AG04449 (cell line): ENCODE data around the gene PTMA.
A peak's percentile ranks its signal among the peaks of the same experiment; 100 is the strongest.

Source experiments
- CTCF ChIA-PET: fragments of 350-600 bp; formaldehyde crosslinking; extraction: SDS; loops from one replicate; lab custom pipeline; 2021; ENCODE audit warnings: antibody characterized with exemption; lab: Yijun Ruan, JAX
- POLR2A ChIA-PET: fragments of 400-600, 350-600 bp; formaldehyde crosslinking; extraction: SDS; loops from one replicate; lab custom pipeline; 2020; ENCODE audit warnings: antibody characterized with exemption, inconsistent platforms; lab: Yijun Ruan, JAX
- DNase-seq: peaks from one replicate; pipeline ENCODE4 v3.0.0-alpha.2; 2010; ENCODE audit warnings: low read depth, low spot score
- H3K4me3 ChIP-seq: 2 replicates; pipeline ENCODE4 v1.5.1; 2011; ENCODE audit warnings: low read depth, mild to moderate bottlenecking, control low read depth, low read length
- TF ChIP-seq, protein P1 (sequence below): IDR thresholded peaks from one replicate; pipeline ENCODE4 v1.5.1; 2011; ENCODE audit warnings: mild to moderate bottlenecking, moderate library complexity, low read length, control low read depth, inconsistent platforms; ENCODE audit not compliant: insufficient read depth; ENCODE audit errors: missing control alignments

Gene PTMA

DNA sequence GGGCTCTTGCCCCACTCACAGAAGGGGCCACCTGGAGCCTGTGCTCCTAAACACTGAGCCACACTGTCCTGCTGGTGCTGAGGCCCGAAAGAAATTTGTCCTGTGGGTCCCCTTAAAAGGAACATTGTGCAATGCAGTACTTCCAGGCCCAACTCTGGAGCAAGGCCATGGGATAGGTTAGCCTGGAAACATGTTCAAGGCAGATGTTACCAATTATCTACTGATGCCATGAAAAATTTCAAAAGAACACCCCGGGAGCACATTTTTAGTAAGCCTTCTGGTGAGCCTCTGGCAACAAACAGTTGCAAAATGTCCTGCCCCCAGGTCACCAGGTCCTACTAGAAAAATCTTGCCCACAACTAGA, 12.3 kb upstream of the PTMA start:
- TF ChIP-seq, protein P1, sequence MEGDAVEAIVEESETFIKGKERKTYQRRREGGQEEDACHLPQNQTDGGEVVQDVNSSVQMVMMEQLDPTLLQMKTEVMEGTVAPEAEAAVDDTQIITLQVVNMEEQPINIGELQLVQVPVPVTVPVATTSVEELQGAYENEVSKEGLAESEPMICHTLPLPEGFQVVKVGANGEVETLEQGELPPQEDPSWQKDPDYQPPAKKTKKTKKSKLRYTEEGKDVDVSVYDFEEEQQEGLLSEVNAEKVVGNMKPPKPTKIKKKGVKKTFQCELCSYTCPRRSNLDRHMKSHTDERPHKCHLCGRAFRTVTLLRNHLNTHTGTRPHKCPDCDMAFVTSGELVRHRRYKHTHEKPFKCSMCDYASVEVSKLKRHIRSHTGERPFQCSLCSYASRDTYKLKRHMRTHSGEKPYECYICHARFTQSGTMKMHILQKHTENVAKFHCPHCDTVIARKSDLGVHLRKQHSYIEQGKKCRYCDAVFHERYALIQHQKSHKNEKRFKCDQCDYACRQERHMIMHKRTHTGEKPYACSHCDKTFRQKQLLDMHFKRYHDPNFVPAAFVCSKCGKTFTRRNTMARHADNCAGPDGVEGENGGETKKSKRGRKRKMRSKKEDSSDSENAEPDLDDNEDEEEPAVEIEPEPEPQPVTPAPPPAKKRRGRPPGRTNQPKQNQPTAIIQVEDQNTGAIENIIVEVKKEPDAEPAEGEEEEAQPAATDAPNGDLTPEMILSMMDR, result no peak
- H3K4me3 ChIP-seq, result no peak overlapping the region
- POLR2A ChIA-PET, result no interaction called here
- CTCF ChIA-PET, result interaction anchor here (1.1 to 29.6 kb wide), 5 partner anchors 9 to 21 kb away, joined by 3 to 743 read pairs (median 119); no protein-coding TSS in a partner anchor
- DNase-seq, result no peak

DNA sequence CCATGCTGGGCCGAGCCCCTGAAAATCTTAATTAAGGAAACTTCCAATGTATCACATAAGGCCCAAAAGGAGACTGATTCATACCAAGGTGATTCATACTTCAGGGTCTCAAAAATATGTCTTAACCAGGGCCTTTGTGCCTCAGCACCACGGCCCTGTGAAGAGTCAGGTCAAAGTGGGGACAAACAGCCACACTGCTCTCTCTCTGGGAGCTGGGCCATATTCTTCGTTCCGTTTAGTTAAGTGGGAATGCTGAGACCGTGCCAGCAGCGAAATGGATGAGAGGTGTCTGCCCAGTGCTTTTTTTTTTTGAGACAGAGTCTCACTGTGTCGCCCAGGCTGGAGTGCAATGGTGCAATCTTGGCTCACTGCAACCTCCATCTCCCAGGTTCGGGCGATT, 9.3 kb upstream of the PTMA start:
- ChIA-PET CTCF (interaction anchor here (1.0 to 29.6 kb wide), 3 partner anchors 12 to 24 kb away, joined by 4 to 423 read pairs (median 16); no protein-coding TSS in a partner anchor), POLR2A (interaction anchor here (1.1 kb wide), 1 partner anchor 10 kb away, joined by 7 read pairs; the partner anchor contains the start of gene PTMA)
- no peak overlapping the region for H3K4me3 ChIP-seq
- DNase-seq, result no peak
- TF ChIP-seq, protein P1, result no peak

DNA sequence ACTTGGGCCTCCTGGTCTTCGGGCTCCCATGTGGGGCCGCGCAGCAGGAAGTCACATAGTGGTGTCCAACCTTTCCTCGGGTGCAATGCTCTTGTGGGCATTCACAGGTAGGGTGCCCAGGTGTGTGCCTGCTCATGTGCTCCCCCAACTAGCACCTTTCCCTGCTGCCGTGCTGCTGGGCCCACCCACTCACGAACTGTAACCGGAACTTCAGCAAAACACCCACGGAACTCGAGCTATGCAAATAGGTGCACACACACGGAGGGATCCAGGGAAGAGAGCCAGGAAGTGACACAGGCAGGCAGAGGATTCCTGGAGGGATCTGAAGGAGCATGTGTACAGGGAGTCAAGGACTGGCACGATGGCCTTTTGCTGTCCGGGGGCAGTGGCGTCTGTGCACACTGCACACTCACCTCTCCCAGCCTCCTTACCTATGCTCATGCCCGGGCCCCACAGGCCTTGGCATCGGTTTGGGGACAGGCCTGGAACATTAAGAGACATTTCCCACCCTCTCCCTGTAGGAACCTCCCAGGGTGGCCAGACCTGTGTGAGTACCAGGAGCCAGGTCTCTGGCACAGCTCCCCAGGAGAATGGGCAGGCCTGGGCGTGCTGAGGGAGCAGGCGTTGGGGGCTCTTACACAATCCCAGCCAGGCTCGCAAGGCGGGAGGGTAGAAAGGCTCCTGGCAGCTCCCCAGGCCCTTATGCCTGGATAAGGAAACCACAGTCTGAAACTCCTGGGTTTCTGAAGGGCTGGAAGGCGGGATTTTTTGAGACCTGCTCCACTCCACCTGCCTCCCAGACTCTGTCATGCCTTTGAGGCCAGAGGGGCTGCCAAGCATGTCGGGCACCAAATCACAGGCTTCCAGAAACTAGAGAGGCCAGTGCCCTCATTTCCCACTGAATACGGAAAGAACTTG, 6.6 kb upstream of the PTMA start:
- ChIA-PET CTCF (interaction anchor here (1.0 to 29.6 kb wide), 5 partner anchors 9 to 95 kb away, joined by 4 to 423 read pairs (median 34); no protein-coding TSS in a partner anchor), POLR2A (no interaction called here)
- TF ChIP-seq, protein P1, result no peak
- no peak overlapping the region for H3K4me3 ChIP-seq
- no peak for DNase-seq

DNA sequence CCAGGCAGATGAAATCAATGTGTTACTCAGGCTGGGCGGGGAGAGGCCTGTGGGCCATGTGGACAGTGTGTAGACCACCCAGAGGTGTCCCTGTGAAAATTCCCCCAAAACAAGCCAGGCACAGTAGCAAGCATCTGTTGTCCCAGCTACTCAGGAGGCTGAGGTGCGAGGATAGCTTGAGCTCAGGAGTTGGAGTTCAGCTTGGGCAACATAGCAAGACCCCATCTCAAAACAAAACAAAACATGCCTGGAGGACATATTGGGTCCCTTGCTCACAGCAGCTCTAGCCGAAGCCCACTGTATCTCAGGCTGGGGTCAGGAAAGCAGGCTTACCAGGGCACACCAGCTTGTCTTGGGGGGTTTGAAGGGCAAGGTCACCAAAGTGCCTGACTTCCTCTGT, 4.3 kb upstream of the PTMA start:
- H3K4me3 ChIP-seq, result no peak overlapping the region
- ChIA-PET POLR2A (no interaction called here), CTCF (interaction anchor here (1.2 to 29.6 kb wide), 5 partner anchors 11 to 91 kb away, joined by 4 to 423 read pairs (median 34); no protein-coding TSS in a partner anchor)
- TF ChIP-seq, protein P1, result no peak
- DNase-seq, result no peak

GRCh38 chr2:231706731-231707624, 1.3 kb upstream of the PTMA start:
- ChIA-PET POLR2A (interaction anchor here (0.6 to 1.2 kb wide), 10 partner anchors 8 to 95 kb away, joined by 3 to 6 read pairs (median 4); no protein-coding TSS in a partner anchor), CTCF (interaction anchor here (0.6 to 29.6 kb wide), 29 partner anchors 8 to 107 kb away, joined by 3 to 423 read pairs (median 5); partner anchors contain the start of gene COPS7B)
- peak overlapping the region; percentile 75 for H3K4me3 ChIP-seq
- TF ChIP-seq, protein P1, result peak; percentile 93
- DNase-seq, result peak; percentile 90
